ENCODE results near the gene LPIN2. TPM values are rescaled to one million over a fixed set of nuclear protein-coding genes. Genes with fewer than 3 reads are reported as not detected.

Gene LPIN2
- total and polyA plus RNA-seq, 7 experiments from 2014 or later: 58.8 to 133 (median 73.1) TPM

Other genes starting within 250 kb of the LPIN2 start
- gene EMILIN2, start 166.1 kb downstream of the LPIN2 start, total RNA-seq: 10 to 100 TPM in 3 of 5 experiments, 1 to 10 TPM in 2; 6.2 to 51.1 (median 16.9) TPM
- gene EMILIN2, start 166.1 kb downstream of the LPIN2 start, polyA plus RNA-seq: 1 to 10 TPM; 2.9 to 3.4 TPM
- gene MYOM1, start 206.8 kb upstream of the LPIN2 start, total RNA-seq: 1 to 10 TPM; 1.7 to 6.7 (median 2.9) TPM
- gene MYOM1, start 206.8 kb upstream of the LPIN2 start, polyA plus RNA-seq: 1 to 10 TPM in 1 of 2 donors, under 1 TPM in 1; 0.83 to 1.9 TPM
- gene MYL12A, start 234.7 kb upstream of the LPIN2 start, total RNA-seq: 100 to 1,000 TPM; 331 to 753 (median 415) TPM
- gene MYL12A, start 234.7 kb upstream of the LPIN2 start, polyA plus RNA-seq: 1,000 to 10,000 TPM; 2,490 to 2,608 TPM
- gene MYL12B, start 249.0 kb upstream of the LPIN2 start, total RNA-seq: 100 to 1,000 TPM; 140 to 300 (median 169) TPM
- 100 to 1,000 TPM; 942 to 982 TPM for gene MYL12B, start 249.0 kb upstream of the LPIN2 start, polyA plus RNA-seq

All from naive thymus-derived CD4-positive, alpha-beta T cell (primary cell).